NCI-H1694 treated with DMSO at 0.1 percent for 48 hours (cell line): Measurements from ENCODE around the gene FRMD7.
"Not testable (repeated sequence)": the region's sequence is repeated elsewhere in the genome, so short reads cannot be mapped to it uniquely, and the experiment has no call there.

Experiments
- DNase-seq: peaks from one replicate; lab custom pipeline; 2025; lab: John Stamatoyannopoulos, UW

The FRMD7 gene

GRCh38 chrX:132093239-132093860 is 34.5 kb downstream of the FRMD7 start:
- no peak for DNase-seq

- DNase-seq, result peak; percentile 47
These were observed 35.3 kb downstream of the FRMD7 start for GRCh38 chrX:132092439-132093065.

GRCh38 chrX:132090403-132091159 is 37.2 kb downstream of the FRMD7 start:
- DNase-seq, result no peak

GRCh38 chrX:132088864-132089263 is 39.0 kb downstream of the FRMD7 start:
- no peak for DNase-seq

- DNase-seq, result no peak
These were observed 41.1 kb downstream of the FRMD7 start for GRCh38 chrX:132086672-132087071.

- DNase-seq, result no peak
These were observed 42.0 kb downstream of the FRMD7 start for GRCh38 chrX:132085786-132086185.

GRCh38 chrX:132077912-132078311 is 49.9 kb downstream of the FRMD7 start:
- no peak for DNase-seq

GRCh38 chrX:132077414-132077813 is 50.4 kb downstream of the FRMD7 start:
- DNase-seq, result no peak

- DNase-seq, result peak; percentile 50
These were observed 56.6 kb downstream of the FRMD7 start for GRCh38 chrX:132071254-132071653.

- no peak for DNase-seq
These were observed 59.4 kb downstream of the FRMD7 start for GRCh38 chrX:132068405-132068804.

GRCh38 chrX:132063862-132064261 is 64.0 kb downstream of the FRMD7 start:
- no peak for DNase-seq

GRCh38 chrX:132063334-132063733 is 64.5 kb downstream of the FRMD7 start:
- DNase-seq, result no peak

GRCh38 chrX:132059973-132060540 is 67.8 kb downstream of the FRMD7 start:
- no peak for DNase-seq

GRCh38 chrX:132058975-132059374 is 68.8 kb downstream of the FRMD7 start:
- no peak for DNase-seq

- DNase-seq, result no peak
These were observed 69.8 kb downstream of the FRMD7 start for GRCh38 chrX:132058050-132058449.

GRCh38 chrX:132051778-132052177 is 76.0 kb downstream of the FRMD7 start:
- not testable (repeated sequence) for DNase-seq

GRCh38 chrX:132046533-132046932 is 81.3 kb downstream of the FRMD7 start:
- DNase-seq, result no peak

- no peak for DNase-seq
These were observed 82.4 kb downstream of the FRMD7 start for GRCh38 chrX:132045456-132045855.

- no peak for DNase-seq
These were observed 82.9 kb downstream of the FRMD7 start for GRCh38 chrX:132044953-132045352.

- DNase-seq, result no peak
These were observed 83.8 kb downstream of the FRMD7 start for GRCh38 chrX:132043977-132044376.

GRCh38 chrX:132041015-132041414 is 86.8 kb downstream of the FRMD7 start:
- DNase-seq, result no peak

GRCh38 chrX:132040066-132040465 is 87.8 kb downstream of the FRMD7 start:
- DNase-seq, result no peak

- DNase-seq, result no peak
These were observed 90.3 kb downstream of the FRMD7 start for GRCh38 chrX:132037479-132037993.
